K562 (cell line): ENCODE results near the gene NUDT6. TPM values are rescaled to one million over a fixed set of nuclear protein-coding genes. Genes with fewer than 3 reads are reported as not detected.

Experiments
- BRCA1 ChIP-seq, 2 experiments: fragments of 450-650 bp in 1 of 2; sonication (generic) in 1 of 2; formaldehyde crosslinking in 1 of 2; IDR thresholded peaks; 2 replicates each; pipeline versions ENCODE4 v1.5.0 to v1.6.1; 2017 to 2020; ENCODE audit warnings: mild to moderate bottlenecking in 1 of 2, missing genetic modification reagents in 1 of 2
- ZNF318 ChIP-seq, 2 experiments: fragments of 450-650 bp; IDR thresholded peaks; 2 replicates each; pipeline ENCODE4 v1.6.1; 2016; ENCODE audit warnings: mild to moderate bottlenecking in 2 of 2, borderline replicate concordance in 1 of 2, low read depth in 1 of 2, moderate library complexity in 1 of 2
- ZNF695 ChIP-seq: fragments of 450-650 bp; formaldehyde crosslinking; IDR thresholded peaks from 2 replicates; pipeline ENCODE4 v1.4.0; 2020; ENCODE audit warnings: mild to moderate bottlenecking, moderate library complexity
- polyA plus RNA-seq, 8 experiments: library from polyadenylated mRNA; depleted of rRNA in 4 of 8; stranded (reverse) in 5 of 8; unstranded in 3 of 8; fragments of >200 nt; fragmentation: Nextera tagmentation in 2 of 8; fragmentation: Illumina TruSeq in 1 of 8; extraction: Ambion mirVana in 2 of 8; extraction: Trizol in 1 of 8; gene quantifications; 2 replicates each; pipeline versions ENCODE4 v1.2.1 to v1.2.3, GENCODE V29; 2011 to 2014; ENCODE audit warnings: inconsistent platforms in 1 of 8, missing spikeins in 1 of 8
- total RNA-seq, 7 experiments: library from RNA; depleted of rRNA in 6 of 7; stranded (reverse); fragments of >200 nt in 6 of 7; fragmentation: Illumina TruSeq in 2 of 7; extraction: Trizol in 2 of 7; gene quantifications; 2 replicates each; pipeline versions ENCODE4 v1.2.1 to v1.2.3, GENCODE V29; 2011 to 2021; ENCODE audit warnings: low replicate concordance in 1 of 7

The NUDT6 gene
- total and polyA plus RNA-seq, 9 of the 15 experiments (the other 6 are each of a cell fraction or from before 2014, with no cell fraction given): 9.4 to 18.1 (median 13.4) TPM

GRCh38 chr4:122854447-122855352 lies 67.7 kb downstream of the NUDT6 start (continued):
- TF ChIP-seq ZNF318 (IDR thresholded peaks at IDR 0.05; ENCODE audit: borderline replicate concordance in 1 of 2, low read depth in 1 of 2): no peak
- no peak for TF ChIP-seq ZNF695
- TF ChIP-seq BRCA1 (IDR thresholded peaks at IDR 0.05): no peak
- no peak for TF ChIP-seq BRCA1 (CRISPR knock-in tag; IDR thresholded peaks at IDR 0.05)
